Uterus (tissue), 4 donors: ENCODE measurements around the gene DCAF8. TPM values are rescaled to one million over a fixed set of nuclear protein-coding genes. Genes with fewer than 3 reads are reported as not detected.

Experiments
- DNase-seq, 2 donors: peaks; one replicate each; pipeline ENCODE4 v3.0.0-alpha.2; 2019 to 2020
- H3K27ac ChIP-seq, 2 donors: fragments of 200-600 bp; sonication (generic); 1 replicate in 1 of 2; 2 replicates in 1 of 2; pipeline ENCODE4 v1.5.1; 2016 to 2018
- H3K27me3 ChIP-seq, 2 donors: fragments of 200-600 bp; sonication (generic); one replicate each; pipeline ENCODE4 v1.5.1; 2018 to 2019; ENCODE audit warnings: control low read depth in 1 of 2
- H3K36me3 ChIP-seq, 2 donors: fragments of 200-600 bp; sonication (generic); one replicate each; pipeline ENCODE4 v1.5.1; 2019; ENCODE audit warnings: control low read depth in 1 of 2
- H3K4me1 ChIP-seq, 2 donors: fragments of 200-600 bp; sonication (generic); one replicate each; pipeline ENCODE4 v1.5.1; 2018 to 2019; ENCODE audit warnings: control low read depth in 1 of 2
- H3K4me3 ChIP-seq, 2 donors: fragments of 200-600 bp; sonication (generic); 1 replicate in 1 of 2; 2 replicates in 1 of 2; pipeline ENCODE4 v1.5.1; 2018 to 2019; ENCODE audit warnings: mild to moderate bottlenecking in 1 of 2
- H3K9me3 ChIP-seq, 2 donors: fragments of 200-600 bp; sonication (generic); one replicate each; pipeline ENCODE4 v1.5.1; 2019; ENCODE audit warnings: control low read depth in 1 of 2
- CTCF ChIP-seq, 4 experiments: fragments of 200-600 bp in 2 of 4; fragments of 450-650 bp in 2 of 4; sonication (generic) in 2 of 4; IDR thresholded peaks; one replicate each; pipeline ENCODE4 v1.5.1; 2016 to 2019; ENCODE audit warnings: antibody characterized with exemption in 4 of 4, mild to moderate bottlenecking in 2 of 4, moderate library complexity in 1 of 4
- POLR2A ChIP-seq, 2 donors: fragments of 450-650 bp; IDR thresholded peaks; one replicate each; pipeline ENCODE4 v1.6.1; 2016; ENCODE audit warnings: antibody characterized with exemption in 2 of 2, mild to moderate bottlenecking in 1 of 2, moderate library complexity in 1 of 2
- intact Hi-C: fragments of 100-400 bp; cut with DNase I; formaldehyde crosslinking; loops from one replicate; pipeline ENCODE4 v1.15.1; 2023; ENCODE audit warnings: low total_unique reads
- total RNA-seq, 4 donors: library from RNA; depleted of rRNA in 3 of 4; stranded (reverse); fragments of >200 nt in 3 of 4; gene quantifications; one replicate each; pipeline versions ENCODE4 v1.1.0 to v1.2.4, GENCODE V29; 2014 to 2023
- donor health status: DM: yes; HTN: yes; CAD: no.

Gene DCAF8
- total RNA-seq, 4 donors from 2014 or later: 36.8 to 167 (median 94.8) TPM

- DNase-seq: no peak
- Histone ChIP-seq H3K36me3 (no peaks in the 10 kb centered on the region), H3K4me3 (peak overlapping the region; percentile 62 to 70), H3K4me1 (peaks cover 0 to 5% of the 10 kb centered on the region in 2 donors), H3K9me3 (no peaks in the 10 kb centered on the region), H3K27ac (peak overlapping the region; percentile 77 to 89), H3K27me3 (no peaks in the 10 kb centered on the region)
- TF ChIP-seq CTCF (IDR thresholded peaks at IDR 0.05): no peak
- no peak for TF ChIP-seq POLR2A (IDR thresholded peaks at IDR 0.05)
- intact Hi-C loops: loop anchor here (10.0 kb wide), 1 partner anchor 1008 kb away; the partner anchor contains the start of gene FCER1G
These were observed 55.8 kb downstream of the DCAF8 start for GRCh38 chr1:160206421-160207117.

GRCh38 chr1:160206036-160206389 is 56.3 kb downstream of the DCAF8 start:
- no peaks in the 10 kb centered on the region for H3K36me3 ChIP-seq
- DNase-seq: peak; percentile 45 to 46
- peak in 1 of 2 donors; percentile 10 for TF ChIP-seq POLR2A (IDR thresholded peaks at IDR 0.05)
- TF ChIP-seq CTCF (IDR thresholded peaks at IDR 0.05): no peak
- peaks cover 0 to 5% of the 10 kb centered on the region in 2 donors for H3K4me1 ChIP-seq
- H3K27ac ChIP-seq: peak overlapping the region; percentile 77 to 89
- H3K9me3 ChIP-seq: no peaks in the 10 kb centered on the region
- no peaks in the 10 kb centered on the region for H3K27me3 ChIP-seq
- H3K4me3 ChIP-seq: peak overlapping the region; percentile 62 to 70
- intact Hi-C loops: loop anchor here (10.0 kb wide), 1 partner anchor 1009 kb away; the partner anchor contains the start of gene FCER1G

GRCh38 chr1:160205242-160206035 is 56.9 kb downstream of the DCAF8 start, which contains the start of gene PEA15:
Gene PEA15, plus strand, starts transcription at chr1:160205384. Its CDS starts 6,161 bp downstream, at chr1:160211545.
- TF ChIP-seq POLR2A (IDR thresholded peaks at IDR 0.05) (peak; percentile 73 to 86), CTCF (IDR thresholded peaks at IDR 0.05) (no peak)
- Histone ChIP-seq H3K36me3 (no peaks in the 10 kb centered on the region), H3K4me3 (peak within 1 kb of the TSS; percentile 62 to 70), H3K4me1 (peaks cover 0 to 5% of the 10 kb centered on the region in 2 donors), H3K27me3 (no peaks in the 10 kb centered on the region), H3K27ac (peak within 1 kb of the TSS; percentile 77 to 89), H3K9me3 (no peaks in the 10 kb centered on the region)
- intact Hi-C loops: loop anchor here (10.0 kb wide), 1 partner anchor 1009 kb away; the partner anchor contains the start of gene FCER1G
- peak; percentile 76 to 80 for DNase-seq

GRCh38 chr1:160204526-160205241 is 57.7 kb downstream of the DCAF8 start:
- H3K36me3 ChIP-seq: no peaks in the 10 kb centered on the region
- TF ChIP-seq POLR2A (IDR thresholded peaks at IDR 0.05): no peak
- no peak for TF ChIP-seq CTCF (IDR thresholded peaks at IDR 0.05)
- H3K4me3 ChIP-seq: peak overlapping the region; percentile 62 to 70
- H3K4me1 ChIP-seq: peaks cover 0 to 5% of the 10 kb centered on the region in 2 donors
- H3K9me3 ChIP-seq: no peaks in the 10 kb centered on the region
- H3K27ac ChIP-seq: peak overlapping the region; percentile 77 to 89
- no peak for DNase-seq
- no peaks in the 10 kb centered on the region for H3K27me3 ChIP-seq
- intact Hi-C loops: loop anchor here (10.0 kb wide), 1 partner anchor 1010 kb away; the partner anchor contains the start of gene FCER1G
